HepG2 (cell line): Measurements from ENCODE around the gene POLR1C. TPM values are rescaled to one million over a fixed set of nuclear protein-coding genes. Genes with fewer than 3 reads are reported as not detected.

Experiments
- CCAR2 ChIP-seq: fragments of 200-400 bp; formaldehyde crosslinking; optimal IDR thresholded peaks from 2 replicates; pipeline ENCODE3; 2018; ENCODE audit warnings: low read depth, mild to moderate bottlenecking, low read length, moderate library complexity
- EP300 ChIP-seq, 3 experiments: sonication (generic) in 1 of 3; formaldehyde crosslinking in 1 of 3; IDR thresholded peaks; 2 replicates each; pipeline versions ENCODE4 v1.5.1 to v1.6.1; 2011 to 2020; ENCODE audit warnings: low read depth in 2 of 3, low read length in 2 of 3, borderline replicate concordance in 1 of 3, improper control_type of control experiment in 1 of 3, mild to moderate bottlenecking in 1 of 3, missing genetic modification reagents in 1 of 3, moderate library complexity in 1 of 3
- KLF16 ChIP-seq, 2 experiments: sonication (generic) in 1 of 2; formaldehyde crosslinking in 1 of 2; IDR thresholded peaks; 2 replicates each; pipeline versions ENCODE4 v1.6.1 to v1.8.0; 2016 to 2023; ENCODE audit warnings: missing genetic modification reagents in 2 of 2, missing compliant biosample characterization in 1 of 2
- MAFF ChIP-seq: IDR thresholded peaks from 2 replicates; pipeline ENCODE4 v1.6.1; 2011; ENCODE audit warnings: low read depth, low read length, improper control_type of control experiment
- NRL ChIP-seq: sonication (generic); formaldehyde crosslinking; IDR thresholded peaks from 2 replicates; pipeline ENCODE4 v1.5.0; 2020; ENCODE audit warnings: missing genetic modification reagents, mild to moderate bottlenecking, moderate library complexity, borderline replicate concordance
- PHF20 ChIP-seq: sonication (generic); formaldehyde crosslinking; IDR thresholded peaks from 2 replicates; pipeline ENCODE4 v1.5.0; 2020; ENCODE audit warnings: mild to moderate bottlenecking, missing genetic modification reagents
- POLR2AphosphoS2 ChIP-seq: IDR thresholded peaks from 2 replicates; pipeline ENCODE4 v1.6.1; 2011; ENCODE audit warnings: low read depth, low read length, improper control_type of control experiment
- SNAPC2 ChIP-seq: sonication (generic); formaldehyde crosslinking; IDR thresholded peaks from 2 replicates; pipeline ENCODE4 v1.8.1; 2022; ENCODE audit warnings: mild to moderate bottlenecking, missing genetic modification reagents
- SRSF1 ChIP-seq: fragments of 200-400 bp; formaldehyde crosslinking; optimal IDR thresholded peaks from 2 replicates; pipeline ENCODE3; 2017; ENCODE audit warnings: mild to moderate bottlenecking, low read depth, low read length, moderate library complexity
- STAT5B ChIP-seq: sonication (generic); formaldehyde crosslinking; IDR thresholded peaks from 2 replicates; pipeline ENCODE4 v1.4.0; 2020; ENCODE audit warnings: missing genetic modification reagents
- ZC3H13 ChIP-seq: sonication (generic); formaldehyde crosslinking; IDR thresholded peaks from 2 replicates; pipeline ENCODE4 v1.8.1; 2023; ENCODE audit warnings: mild to moderate bottlenecking, missing genetic modification reagents, moderate library complexity
- ZNF230 ChIP-seq: sonication (generic); formaldehyde crosslinking; IDR thresholded peaks from 2 replicates; pipeline ENCODE4 v1.4.0; 2020; ENCODE audit warnings: mild to moderate bottlenecking, missing genetic modification reagents
- ZNF335 ChIP-seq: sonication (generic); formaldehyde crosslinking; IDR thresholded peaks from 2 replicates; pipeline ENCODE4 v1.4.0; 2020; ENCODE audit warnings: missing genetic modification reagents
- ZNF350 ChIP-seq: sonication (generic); formaldehyde crosslinking; IDR thresholded peaks from 2 replicates; pipeline ENCODE4 v1.4.0; 2020; ENCODE audit warnings: mild to moderate bottlenecking, low read depth, missing genetic modification reagents, borderline replicate concordance
- ZNF484 ChIP-seq: sonication (generic); formaldehyde crosslinking; IDR thresholded peaks from 2 replicates; pipeline ENCODE4 v1.5.1; 2020; ENCODE audit warnings: mild to moderate bottlenecking, low read depth, missing genetic modification reagents, borderline replicate concordance
- ZNF546 ChIP-seq: sonication (generic); formaldehyde crosslinking; conservative IDR thresholded peaks from 2 replicates; pipeline ENCODE4 v1.8.1; 2023; ENCODE audit warnings: mild to moderate bottlenecking, missing genetic modification reagents
- ZNF724P ChIP-seq: sonication (generic); formaldehyde crosslinking; IDR thresholded peaks from 2 replicates; pipeline ENCODE4 v1.8.0; 2022; ENCODE audit warnings: missing genetic modification reagents, borderline replicate concordance
- ZNF782 ChIP-seq: sonication (generic); formaldehyde crosslinking; IDR thresholded peaks from 2 replicates; pipeline ENCODE4 v1.4.0; 2020; ENCODE audit warnings: missing genetic modification reagents, mild to moderate bottlenecking, borderline replicate concordance
- polyA plus RNA-seq, 8 experiments: library from polyadenylated mRNA; depleted of rRNA in 3 of 8; stranded (reverse) in 7 of 8; unstranded in 1 of 8; fragments of >200 nt; fragmentation: Illumina TruSeq in 4 of 8; extraction: Trizol in 4 of 8; gene quantifications; 2 replicates each; pipeline versions ENCODE4 v1.2.1 to v1.2.3, GENCODE V29; 2011 to 2016; ENCODE audit warnings: low read depth in 4 of 8, missing spikeins in 1 of 8, mixed read lengths in 1 of 8; ENCODE audit not compliant: insufficient read depth in 1 of 8
- total RNA-seq, 5 experiments: library from RNA; depleted of rRNA; stranded (reverse); fragments of >200 nt; fragmentation: Illumina TruSeq; extraction: Trizol; gene quantifications; 2 replicates each; pipeline ENCODE4 v1.2.3, GENCODE V29; 2016; ENCODE audit warnings: low read depth in 1 of 5
- TF ChIP-seq, protein P1 (sequence below): IDR thresholded peaks from 2 replicates; pipeline ENCODE4 v1.6.1; 2018; ENCODE audit warnings: missing genetic modification reagents, mild to moderate bottlenecking, missing compliant biosample characterization
- TF ChIP-seq, protein P2 (sequence below): sonication (generic); formaldehyde crosslinking; IDR thresholded peaks from 2 replicates; pipeline ENCODE4 v1.9.0; 2021; ENCODE audit warnings: missing genetic modification reagents, mild to moderate bottlenecking, borderline replicate concordance
- TF ChIP-seq, protein P3 (sequence below), 2 experiments: IDR thresholded peaks; 2 replicates each; pipeline ENCODE4 v1.6.1; 2011 to 2012; ENCODE audit warnings: low read length in 2 of 2, borderline replicate concordance in 1 of 2, low read depth in 1 of 2, mild to moderate bottlenecking in 1 of 2, moderate library complexity in 1 of 2

Gene POLR1C
- total and polyA plus RNA-seq, 2 of the 13 experiments (the other 11 are each of a cell fraction or from before 2014, with no cell fraction given) = 62.6 to 72.2 TPM

DNA sequence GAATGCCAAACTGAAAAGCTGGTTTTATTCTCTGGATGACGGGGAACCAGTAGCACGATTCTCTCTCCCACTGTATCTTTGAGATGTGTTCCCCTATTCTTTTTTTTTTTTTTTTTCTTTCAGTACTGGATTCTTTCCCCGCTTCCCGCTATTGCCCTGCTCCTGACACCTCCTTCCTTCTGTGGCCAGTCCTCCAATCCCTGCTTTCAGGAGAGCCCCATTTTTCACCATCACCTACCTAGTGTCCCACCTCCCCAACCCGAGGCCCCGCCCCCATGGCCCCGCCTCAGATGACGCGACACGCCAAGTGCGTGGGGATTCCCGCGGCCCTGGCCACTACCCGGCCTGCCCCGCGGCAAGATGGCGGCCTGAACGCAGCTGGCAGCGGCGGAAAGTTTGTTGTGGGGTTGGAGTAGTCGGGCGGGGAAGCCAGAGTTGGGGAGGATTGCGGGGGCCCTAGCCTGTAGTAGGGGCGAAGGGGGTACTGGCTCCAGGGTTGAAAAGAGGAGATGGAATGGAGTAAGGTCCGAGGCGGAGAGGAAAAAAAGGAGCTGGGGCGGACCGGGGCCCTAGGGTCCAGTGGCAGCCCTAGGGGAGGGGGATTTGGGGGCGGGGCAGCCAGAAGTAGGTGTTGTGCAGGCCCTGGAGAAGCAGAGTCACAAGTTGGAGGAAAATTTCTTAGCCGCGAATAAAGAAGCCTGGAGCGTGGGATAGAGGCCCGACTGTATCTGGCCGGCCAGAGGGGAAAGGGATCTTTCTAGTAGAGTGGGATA is 39.5 kb upstream of the POLR1C start, which contains the start of gene TJAP1 (continued):
- peak in 1 of 2 experiments; percentile 46; a peak in 1 of 4 replicates for TF ChIP-seq EP300 (IDR thresholded peaks at IDR 0.05; ENCODE audit: low read depth in 2 of 2, low read length in 2 of 2)
- TF ChIP-seq EP300 (CRISPR knock-in tag; IDR thresholded peaks at IDR 0.05; ENCODE audit: borderline replicate concordance) = 0 out of 2 replicates have a peak, but pooled peaks have one; percentile 11
- TF ChIP-seq CCAR2 = no peak
- TF ChIP-seq ZNF350 (CRISPR knock-in tag) = peak; percentile 89; the same call in 1 of the 2 replicates
- TF ChIP-seq SRSF1 = no peak
- TF ChIP-seq ZNF230 (CRISPR knock-in tag) = peak; percentile 79; the same call in 1 of the 2 replicates
- TF ChIP-seq SNAPC2 (CRISPR knock-in tag) = no peak
- TF ChIP-seq STAT5B (CRISPR knock-in tag) = no peak
- TF ChIP-seq ZNF782 (CRISPR knock-in tag) = 0 out of 2 replicates have a peak, but pooled peaks have one; percentile 35
- TF ChIP-seq PHF20 (CRISPR knock-in tag) = peak; percentile 74
- TF ChIP-seq, protein P1, sequence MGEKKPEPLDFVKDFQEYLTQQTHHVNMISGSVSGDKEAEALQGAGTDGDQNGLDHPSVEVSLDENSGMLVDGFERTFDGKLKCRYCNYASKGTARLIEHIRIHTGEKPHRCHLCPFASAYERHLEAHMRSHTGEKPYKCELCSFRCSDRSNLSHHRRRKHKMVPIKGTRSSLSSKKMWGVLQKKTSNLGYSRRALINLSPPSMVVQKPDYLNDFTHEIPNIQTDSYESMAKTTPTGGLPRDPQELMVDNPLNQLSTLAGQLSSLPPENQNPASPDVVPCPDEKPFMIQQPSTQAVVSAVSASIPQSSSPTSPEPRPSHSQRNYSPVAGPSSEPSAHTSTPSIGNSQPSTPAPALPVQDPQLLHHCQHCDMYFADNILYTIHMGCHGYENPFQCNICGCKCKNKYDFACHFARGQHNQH = peak; percentile 44; the same call in 1 of the 2 replicates
- no peak for TF ChIP-seq ZNF546 (CRISPR knock-in tag)
- no peak for TF ChIP-seq MAFF
- 0 out of 2 replicates have a peak, but pooled peaks have one; percentile 63 for TF ChIP-seq POLR2AphosphoS2
- TF ChIP-seq ZNF484 = no peak
- TF ChIP-seq, protein P2, sequence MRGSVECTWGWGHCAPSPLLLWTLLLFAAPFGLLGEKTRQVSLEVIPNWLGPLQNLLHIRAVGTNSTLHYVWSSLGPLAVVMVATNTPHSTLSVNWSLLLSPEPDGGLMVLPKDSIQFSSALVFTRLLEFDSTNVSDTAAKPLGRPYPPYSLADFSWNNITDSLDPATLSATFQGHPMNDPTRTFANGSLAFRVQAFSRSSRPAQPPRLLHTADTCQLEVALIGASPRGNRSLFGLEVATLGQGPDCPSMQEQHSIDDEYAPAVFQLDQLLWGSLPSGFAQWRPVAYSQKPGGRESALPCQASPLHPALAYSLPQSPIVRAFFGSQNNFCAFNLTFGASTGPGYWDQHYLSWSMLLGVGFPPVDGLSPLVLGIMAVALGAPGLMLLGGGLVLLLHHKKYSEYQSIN (CRISPR knock-in tag) = no peak
- no peak for TF ChIP-seq KLF16 (CRISPR knock-in tag; IDR thresholded peaks at IDR 0.05)
- peak; percentile 85 for TF ChIP-seq ZC3H13 (CRISPR knock-in tag)
- no peak for TF ChIP-seq ZNF724P (CRISPR knock-in tag)
- TF ChIP-seq, protein P3, sequence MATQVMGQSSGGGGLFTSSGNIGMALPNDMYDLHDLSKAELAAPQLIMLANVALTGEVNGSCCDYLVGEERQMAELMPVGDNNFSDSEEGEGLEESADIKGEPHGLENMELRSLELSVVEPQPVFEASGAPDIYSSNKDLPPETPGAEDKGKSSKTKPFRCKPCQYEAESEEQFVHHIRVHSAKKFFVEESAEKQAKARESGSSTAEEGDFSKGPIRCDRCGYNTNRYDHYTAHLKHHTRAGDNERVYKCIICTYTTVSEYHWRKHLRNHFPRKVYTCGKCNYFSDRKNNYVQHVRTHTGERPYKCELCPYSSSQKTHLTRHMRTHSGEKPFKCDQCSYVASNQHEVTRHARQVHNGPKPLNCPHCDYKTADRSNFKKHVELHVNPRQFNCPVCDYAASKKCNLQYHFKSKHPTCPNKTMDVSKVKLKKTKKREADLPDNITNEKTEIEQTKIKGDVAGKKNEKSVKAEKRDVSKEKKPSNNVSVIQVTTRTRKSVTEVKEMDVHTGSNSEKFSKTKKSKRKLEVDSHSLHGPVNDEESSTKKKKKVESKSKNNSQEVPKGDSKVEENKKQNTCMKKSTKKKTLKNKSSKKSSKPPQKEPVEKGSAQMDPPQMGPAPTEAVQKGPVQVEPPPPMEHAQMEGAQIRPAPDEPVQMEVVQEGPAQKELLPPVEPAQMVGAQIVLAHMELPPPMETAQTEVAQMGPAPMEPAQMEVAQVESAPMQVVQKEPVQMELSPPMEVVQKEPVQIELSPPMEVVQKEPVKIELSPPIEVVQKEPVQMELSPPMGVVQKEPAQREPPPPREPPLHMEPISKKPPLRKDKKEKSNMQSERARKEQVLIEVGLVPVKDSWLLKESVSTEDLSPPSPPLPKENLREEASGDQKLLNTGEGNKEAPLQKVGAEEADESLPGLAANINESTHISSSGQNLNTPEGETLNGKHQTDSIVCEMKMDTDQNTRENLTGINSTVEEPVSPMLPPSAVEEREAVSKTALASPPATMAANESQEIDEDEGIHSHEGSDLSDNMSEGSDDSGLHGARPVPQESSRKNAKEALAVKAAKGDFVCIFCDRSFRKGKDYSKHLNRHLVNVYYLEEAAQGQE (IDR thresholded peaks at IDR 0.05; ENCODE audit: borderline replicate concordance in 1 of 2, low read depth in 1 of 2, low read length in 2 of 2) = peak in 1 of 2 experiments; percentile 61; a peak in 1 of 4 replicates
- peak; percentile 83; the same call in 1 of the 2 replicates for TF ChIP-seq NRL
- no peak for TF ChIP-seq ZNF335 (CRISPR knock-in tag)
